ENCODE results near the gene OR2V2.

OR2V2 gene

DNA sequence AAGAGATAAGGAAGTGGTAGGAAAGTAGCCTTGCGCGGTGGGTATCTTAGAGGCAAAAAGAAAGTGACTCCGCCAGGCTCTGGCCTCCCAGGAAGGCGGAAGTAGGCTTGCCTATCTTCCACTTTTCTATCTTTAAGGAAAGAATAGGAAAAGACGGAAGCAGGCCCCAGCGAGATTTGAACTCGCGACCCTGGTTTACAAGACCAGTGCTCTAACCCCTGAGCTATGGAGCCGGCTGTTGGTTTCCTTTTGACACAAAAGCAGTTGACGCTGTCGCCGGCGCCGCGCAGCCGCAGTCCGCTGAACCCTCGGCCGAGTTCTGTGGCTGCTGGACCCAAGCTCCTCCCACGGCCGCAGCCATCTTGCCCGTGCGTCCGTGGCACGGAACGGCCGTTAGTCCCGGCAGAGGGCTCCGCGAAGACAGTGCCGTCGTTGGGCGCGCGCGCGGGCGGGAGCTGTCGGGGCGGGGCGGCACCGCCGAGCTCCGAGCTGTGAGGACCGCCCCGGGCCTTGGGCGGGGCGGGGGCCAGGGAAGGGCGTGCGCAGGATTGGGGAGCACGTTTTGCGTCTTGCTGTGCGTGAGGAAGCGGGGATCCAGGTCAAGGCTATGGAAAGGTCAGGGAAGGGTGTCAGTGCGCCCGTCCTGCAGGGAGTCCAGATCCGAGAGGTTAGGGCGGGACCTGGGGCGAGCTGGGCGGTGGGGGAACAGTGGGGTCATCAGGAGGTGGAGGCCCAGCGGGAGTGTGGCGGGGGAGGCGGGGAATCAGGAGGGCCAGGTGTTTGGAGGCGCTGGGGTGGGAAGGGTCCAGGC is 44.3 kb downstream of the OR2V2 start:
- DNase-seq, result peak; percentile 100

DNA sequence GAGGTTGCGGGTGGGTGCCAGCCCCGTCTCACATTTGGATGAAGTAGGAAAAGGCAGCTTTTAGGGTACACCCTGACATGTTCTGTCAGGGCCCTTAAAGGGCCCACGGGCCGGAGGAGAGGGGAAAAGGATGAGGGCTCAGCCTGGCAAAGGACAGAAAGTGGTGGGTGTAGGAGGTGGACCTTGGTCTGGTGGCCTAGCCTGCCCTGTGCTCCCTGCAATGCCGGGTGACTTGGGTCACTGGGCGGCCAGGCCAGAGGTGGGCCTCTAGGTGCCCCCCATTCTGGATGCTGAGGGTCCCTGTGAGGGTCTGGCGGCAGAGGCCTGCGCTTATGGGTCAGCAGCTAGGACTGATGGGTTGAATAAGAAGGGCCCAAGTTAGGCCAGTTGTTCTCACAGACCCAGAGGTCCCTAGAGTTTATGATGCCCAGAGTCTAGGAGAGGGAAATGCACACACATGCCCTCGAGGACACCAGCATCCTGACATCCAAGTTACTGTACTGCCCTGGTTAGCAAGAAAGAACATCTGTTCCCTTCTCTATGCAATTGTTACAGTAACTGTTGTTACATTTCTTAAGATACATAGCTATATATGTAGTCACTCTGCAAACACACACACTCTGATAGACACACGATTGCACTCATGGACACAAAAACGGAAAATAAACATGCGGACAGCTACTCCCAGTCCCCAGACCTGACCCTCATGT is 45.1 kb downstream of the OR2V2 start:
- no peak for DNase-seq

DNA sequence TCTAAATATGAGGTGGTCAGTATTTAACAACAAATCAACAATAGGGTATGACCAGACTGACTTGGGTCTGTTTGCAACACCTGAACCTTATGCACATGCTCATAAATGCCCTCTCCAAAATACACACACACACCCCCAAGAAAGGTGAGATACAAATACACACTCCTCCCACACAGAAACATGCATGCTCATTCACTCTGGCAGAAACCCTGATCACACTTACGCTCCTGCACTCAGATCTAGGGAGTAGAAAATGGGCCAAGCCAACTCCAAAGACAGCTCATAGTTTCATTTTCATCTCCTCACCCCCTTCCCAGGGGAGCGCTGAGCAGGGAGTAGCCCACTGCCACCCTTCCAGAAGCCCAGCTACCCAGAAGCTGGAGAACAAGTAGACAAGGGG is 46.3 kb downstream of the OR2V2 start:
- no peak for DNase-seq

DNA sequence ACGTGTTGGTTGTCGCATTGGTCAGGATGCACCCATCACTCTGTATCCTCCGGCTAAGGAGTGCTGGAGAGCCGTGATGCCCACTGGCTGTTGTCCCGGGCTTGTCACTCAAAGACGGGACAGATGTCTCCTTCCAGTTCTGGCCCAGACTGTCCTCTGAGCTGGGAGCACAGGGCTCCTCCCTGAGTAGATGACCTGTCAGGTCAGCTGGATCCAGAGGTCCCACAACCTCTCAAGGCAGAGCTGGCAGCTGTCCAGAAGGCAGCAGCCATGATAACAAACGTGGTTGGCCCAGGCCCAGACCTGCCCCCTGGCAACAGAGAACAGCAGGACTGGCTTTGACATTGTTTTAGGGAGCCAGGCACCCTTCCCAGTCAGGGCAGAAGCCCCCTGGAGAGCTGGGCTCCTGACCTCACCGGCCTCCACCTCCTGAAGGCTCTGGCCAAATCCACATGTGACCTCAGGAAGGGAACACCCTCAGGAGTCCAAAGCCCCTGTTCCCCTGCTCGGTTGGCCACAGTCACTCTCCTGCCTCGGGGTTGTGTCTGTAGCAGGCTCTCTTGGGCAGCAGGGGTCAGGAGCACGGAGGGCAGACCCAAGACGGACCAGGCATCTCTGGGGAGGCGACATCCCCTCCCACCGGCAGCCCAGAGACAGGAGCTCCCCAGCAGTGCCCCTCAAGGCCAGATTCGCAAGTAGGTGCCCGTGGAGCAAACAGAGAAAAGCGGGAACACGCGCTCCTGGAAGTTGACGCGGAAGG is 47.3 kb downstream of the OR2V2 start:
- DNase-seq, result no peak

DNA sequence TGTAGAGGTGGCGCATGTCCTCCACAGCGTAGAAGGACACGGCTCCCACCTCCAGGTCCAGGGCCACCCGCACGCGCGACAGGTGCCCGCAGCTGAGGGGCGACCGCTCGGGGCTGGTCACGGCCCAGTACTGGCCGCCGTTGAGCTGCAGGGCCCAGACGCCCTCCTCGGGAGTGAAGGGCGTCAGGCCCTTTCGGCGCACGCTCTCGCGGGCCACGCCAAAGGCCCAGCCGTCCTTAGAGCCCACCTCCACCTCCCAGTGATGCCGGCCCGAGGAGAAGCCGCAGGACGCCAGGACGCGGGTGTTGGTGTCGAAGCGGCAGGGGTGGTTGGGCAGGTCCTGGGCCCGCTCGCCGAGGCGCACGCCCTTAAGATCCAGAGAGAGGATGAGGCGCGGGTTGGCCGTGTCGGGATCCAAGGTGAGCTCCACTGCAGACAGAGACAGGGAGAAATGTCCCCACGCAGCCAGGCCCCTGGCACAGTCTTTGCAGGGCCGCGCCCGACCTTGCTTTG is 47.9 kb downstream of the OR2V2 start:
- no peak for DNase-seq

DNA sequence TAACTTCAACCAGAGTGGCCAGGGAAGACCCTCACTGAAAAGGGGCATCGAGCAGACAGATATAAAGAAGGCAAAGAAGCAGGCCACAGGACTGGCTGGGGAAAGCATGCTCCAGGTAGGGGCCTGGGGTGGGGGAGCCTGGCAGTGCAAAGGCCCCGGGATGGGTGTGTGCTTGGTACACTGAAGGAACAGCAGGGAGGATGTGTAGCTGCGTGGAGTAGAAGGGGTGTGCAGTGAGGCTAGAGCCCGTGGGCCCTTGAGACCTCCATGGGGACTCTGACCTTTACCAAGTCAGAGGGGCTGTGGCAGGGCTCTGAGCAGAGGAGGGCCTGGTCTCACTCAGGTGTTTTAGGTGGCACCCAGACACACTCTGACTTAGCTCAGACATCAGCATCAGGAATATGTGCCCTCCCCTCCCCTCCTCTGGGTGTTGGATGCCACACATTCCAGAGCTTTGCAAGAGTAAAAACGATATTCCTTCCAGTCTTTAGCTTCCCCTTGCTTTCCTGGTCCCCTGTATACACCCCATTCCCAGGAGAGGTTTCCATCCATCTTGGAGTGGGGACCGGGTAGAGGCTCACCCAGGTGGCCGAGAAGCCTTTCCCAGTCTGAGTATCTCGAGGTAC is 50.1 kb downstream of the OR2V2 start:
- no peak for DNase-seq

DNA sequence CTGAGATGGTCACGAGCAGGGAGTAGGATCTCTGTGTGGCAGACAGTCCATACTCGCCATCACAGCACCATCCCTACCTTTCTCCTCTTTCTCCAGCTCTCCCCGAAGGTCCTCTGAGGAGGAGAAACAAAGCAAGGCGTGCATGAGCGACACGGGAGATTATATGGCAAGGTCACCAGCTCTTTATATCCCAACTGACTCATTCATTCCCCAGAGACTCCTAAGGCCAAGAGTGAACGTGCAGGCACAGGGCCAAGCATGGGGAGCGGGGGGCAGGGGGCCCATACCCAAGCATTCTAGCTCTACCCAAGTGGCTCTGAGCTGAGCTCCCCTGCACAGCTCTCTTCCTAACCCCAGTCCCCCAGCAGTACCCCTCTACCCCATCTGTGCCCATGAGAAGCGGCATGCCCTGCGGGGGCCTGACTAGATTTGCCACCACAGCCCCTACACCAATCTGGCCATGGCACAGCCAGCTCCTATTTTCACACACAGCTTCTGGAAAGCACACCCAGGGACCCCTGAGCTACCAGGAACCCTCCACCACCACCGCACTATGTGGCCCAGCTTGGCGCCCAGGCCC is 50.8 kb downstream of the OR2V2 start:
- DNase-seq, result no peak

DNA sequence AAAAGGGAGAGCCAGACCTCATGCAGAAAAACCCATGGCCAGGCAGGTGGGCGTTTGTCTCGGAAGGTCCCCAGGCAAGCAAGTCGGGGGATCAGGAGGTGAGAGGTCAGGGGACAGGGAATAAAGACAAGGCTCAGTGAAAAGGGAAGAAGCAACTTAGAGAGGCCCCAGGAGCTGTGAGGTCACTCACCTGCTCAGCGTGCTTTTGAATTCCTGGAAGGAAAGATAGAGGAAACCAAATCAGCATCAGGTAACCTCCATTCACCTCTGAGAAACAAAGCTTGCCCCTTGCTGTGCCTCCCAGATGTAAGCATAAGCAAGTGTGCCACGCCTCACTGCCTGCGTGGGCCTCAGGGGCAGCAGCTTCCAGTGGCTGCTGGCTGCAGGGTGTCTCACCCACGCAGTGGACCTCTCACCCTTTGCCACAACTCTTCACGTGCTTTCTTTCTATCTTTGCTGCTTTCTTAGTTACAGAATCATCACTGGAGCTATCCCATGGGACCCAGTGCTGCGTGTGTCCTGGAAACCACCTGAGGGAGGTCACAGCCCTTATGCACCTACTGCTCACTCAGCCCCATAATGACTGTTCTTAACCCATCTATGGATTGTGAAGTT is 51.6 kb downstream of the OR2V2 start:
- no peak for DNase-seq

DNA sequence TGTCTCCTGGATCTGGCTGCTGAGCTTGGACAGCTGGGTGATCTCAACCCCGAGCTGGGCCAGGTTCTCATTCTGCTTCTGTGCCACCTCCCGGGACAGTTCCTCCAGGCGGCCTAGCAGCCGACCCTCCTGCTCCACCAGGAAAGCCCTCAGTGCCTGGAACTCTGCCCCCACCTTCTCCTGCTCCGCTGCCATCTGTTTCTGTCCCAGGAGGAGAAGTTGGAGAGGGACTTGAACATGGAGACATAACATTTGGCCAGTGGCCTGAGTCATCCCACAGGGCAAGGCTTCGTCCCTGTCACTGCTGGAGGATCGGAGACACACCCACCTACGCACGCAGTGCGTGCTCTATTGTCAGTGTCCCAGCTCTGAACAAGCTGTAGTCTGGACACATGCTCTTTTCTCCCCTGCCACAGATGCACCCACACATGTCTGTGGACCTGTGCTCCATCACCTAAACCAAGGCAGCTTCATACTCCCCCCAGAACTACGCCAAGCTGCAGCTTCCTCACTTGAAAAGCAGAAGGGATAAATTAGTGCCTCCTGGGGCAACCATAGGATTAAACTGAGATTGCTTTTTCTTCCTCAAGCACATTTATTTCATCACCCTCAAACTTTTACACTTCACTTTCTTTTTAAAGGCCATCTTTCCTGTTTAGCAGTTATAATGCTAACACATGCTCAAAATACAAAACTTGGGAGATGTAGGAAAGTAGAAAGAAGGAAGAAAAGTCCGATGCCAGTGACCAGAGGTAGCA is 52.7 kb downstream of the OR2V2 start:
- no peak for DNase-seq

DNA sequence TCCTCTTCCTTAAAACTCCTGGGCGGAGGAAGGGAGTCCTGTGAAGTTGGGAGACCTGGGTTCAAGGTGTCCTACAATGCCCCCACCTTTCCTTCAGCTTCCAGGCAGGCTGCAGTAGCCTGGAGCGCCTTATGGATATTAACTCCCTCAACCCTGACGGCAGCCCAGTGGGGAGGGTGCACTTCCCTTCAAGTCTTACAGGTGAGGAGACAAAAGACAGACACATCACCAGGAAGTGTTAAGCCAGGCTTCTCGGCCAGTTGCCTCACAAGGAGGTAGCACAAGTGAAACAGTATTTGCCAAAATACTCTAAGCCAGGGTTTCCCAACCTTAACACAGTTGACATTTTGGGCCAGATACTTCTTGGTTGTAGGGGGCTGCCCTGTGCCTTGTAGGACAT is 53.4 kb downstream of the OR2V2 start:
- no peak for DNase-seq

DNA sequence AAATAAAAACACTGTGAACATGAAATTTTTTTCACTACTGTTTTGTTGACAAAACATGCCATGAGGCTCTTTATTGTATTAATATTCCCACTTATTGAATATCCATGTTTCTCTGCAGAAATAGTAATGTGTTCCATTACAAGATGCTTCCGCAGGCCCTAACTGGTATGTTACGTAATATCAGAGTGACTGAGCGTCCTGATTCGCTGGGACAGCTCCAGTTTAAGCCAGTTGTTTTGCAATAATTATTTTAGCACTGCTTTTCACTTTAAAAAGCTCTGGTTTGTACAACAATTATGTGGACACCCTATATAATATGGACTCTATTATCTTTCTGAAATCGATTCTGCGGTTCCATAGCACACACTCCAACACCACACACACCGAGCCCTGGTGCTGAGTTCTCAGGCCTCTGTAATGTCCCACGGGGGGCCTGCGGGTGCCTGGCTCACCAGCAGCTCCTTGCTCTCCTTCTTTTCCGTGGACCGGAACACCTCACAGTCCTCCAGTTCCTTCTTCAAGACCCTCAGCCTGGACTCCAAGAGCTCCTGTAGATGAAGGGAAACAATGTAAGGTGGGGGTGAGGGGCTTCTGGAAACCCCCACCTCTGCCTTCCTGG is 55.8 kb downstream of the OR2V2 start:
- DNase-seq, result no peak

DNA sequence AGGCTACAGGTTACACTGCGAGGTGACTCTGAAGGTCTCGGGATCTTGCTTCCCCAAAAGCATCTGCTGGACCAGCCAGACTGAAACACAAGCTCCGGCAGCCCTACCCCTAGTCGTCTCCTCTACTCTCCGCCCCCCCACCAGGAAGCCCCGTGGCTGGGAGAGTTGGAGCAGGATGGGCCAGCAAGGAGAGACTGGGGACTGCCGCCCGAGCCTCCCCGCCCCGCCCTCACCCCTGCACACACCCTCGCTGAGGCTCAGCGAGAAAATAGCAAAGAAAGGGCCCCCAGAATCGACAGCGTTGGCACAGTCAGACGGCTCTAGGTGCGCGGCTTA is 56.4 kb downstream of the OR2V2 start:
- DNase-seq, result no peak

DNA sequence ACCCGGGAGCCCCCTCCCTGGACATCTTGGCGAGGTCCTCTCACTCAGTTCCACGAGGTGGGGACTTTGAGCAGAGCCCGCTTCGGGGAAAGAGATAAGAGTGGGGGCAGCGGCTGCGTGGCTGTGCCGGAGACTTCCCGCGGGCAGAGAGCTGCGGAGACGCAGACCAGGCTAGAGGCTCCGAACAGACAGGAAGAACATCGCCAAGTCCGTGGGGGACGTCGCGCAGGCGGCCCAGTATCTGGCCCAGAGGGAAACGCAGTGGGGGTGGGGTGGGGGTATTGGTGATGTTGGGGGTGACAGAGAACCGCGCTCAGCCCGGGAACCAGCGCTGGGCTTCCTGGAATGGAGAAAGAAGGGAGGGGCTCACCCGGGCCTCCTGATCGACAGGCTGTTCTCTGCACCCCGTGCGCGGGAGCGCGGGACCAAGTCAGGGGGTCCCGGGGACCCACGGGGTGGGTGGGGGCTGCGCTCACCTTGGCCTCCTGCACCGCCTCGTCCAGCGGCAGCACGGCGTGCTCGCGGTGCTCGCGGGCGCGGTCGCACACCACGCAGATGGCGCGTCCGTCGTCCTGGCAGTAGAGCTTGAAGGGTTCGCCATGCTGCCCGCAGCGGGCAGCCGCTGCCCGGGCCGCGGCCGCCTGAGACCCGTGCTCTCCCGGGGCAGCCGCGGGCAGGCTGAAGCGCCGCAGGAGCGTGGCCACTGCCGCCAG is 56.9 kb downstream of the OR2V2 start:
- peak; percentile 72 for DNase-seq

DNA sequence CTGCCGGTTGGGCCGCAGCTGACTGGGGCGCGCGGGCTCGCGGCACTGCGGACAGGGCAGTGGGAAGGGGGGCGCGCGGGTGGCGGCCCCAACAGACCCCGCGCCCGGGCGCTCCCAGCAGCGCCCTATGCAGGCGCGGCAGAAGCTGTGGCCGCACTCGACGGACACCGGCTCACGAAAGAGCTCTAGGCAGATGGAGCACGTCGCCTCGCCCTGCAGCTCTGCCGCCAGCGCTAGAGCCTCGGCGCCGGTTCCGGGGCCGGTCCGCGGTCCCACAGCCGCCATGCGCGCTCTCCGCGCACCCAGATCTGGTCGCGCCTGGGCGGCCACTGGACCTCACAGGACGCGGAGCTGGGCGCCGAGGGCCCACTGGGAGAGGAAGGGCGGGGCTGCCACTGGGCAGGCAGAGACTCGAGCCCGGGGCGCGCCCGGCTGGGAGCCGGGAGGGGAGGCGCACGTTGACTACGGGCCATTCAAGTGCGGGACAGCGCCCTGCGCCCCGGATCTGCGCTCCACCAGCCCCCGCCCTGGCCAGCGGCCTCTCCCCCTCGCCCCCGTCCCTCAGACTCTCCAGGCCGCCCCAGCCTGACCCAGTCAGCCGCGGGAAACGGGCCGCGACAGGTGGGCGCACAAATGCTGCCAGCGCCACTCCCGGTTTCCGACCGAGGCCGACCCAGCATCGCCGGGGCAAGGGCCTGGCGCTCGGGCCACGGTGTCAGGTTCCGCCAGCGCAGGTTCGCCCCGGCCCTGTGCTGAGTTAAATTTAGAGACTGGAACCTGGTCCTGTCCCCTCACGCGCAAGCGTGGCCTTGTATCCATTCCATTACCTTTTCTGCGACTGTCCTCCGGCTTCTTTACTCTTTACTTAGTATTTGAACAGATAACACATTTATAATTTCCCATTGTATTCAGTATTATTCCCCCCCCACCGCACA is 57.7 kb downstream of the OR2V2 start, which contains the start of gene TRIM7:
Gene TRIM7 (minus strand): TSS at position 371 of the 935 bp plus-strand sequence. CDS start 86 bp downstream, at position 285.
- DNase-seq, result peak; percentile 76

DNA sequence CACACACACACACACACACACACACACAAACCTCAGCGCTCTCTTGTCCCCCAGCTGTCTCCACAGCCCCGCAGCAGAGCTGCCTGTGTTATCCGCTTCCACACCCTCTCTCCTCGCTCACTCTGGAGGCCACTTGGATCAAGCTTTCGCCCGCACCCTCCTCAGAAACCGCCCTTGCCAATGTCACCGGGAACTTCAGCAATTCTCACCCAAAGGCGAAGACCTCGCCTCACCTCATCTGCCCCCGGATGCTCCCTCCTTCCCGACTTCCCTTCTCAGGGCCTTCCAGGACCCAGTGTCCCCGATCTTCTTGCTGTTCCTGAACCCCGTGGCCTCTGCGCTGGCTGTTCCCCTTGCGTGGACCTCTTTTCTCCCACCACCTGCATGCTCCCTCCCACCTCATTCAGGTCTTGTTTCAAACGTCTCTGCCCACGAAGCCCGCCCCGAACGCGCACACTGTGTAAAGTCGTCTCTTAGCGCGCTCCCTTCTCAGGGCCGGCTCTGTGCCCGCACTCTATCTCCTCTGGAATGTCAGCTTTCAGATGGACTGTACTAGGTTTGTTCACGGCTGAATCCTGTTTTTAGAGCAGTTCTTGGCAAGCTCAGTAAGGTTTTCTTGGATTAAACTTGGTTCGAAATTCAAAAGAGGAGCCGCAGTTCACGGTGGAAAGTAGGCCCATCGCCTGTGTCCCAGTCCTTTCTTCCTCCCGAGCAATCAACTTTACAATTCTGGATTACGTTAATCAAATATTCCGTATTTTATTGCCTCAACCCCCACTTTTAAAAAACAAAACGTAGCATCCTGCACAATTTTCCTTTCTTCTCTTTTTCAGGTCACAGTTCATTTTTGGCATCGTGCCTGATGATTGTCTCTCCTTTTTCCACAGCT is 58.6 kb downstream of the OR2V2 start:
- DNase-seq, result peak; percentile 71

DNA sequence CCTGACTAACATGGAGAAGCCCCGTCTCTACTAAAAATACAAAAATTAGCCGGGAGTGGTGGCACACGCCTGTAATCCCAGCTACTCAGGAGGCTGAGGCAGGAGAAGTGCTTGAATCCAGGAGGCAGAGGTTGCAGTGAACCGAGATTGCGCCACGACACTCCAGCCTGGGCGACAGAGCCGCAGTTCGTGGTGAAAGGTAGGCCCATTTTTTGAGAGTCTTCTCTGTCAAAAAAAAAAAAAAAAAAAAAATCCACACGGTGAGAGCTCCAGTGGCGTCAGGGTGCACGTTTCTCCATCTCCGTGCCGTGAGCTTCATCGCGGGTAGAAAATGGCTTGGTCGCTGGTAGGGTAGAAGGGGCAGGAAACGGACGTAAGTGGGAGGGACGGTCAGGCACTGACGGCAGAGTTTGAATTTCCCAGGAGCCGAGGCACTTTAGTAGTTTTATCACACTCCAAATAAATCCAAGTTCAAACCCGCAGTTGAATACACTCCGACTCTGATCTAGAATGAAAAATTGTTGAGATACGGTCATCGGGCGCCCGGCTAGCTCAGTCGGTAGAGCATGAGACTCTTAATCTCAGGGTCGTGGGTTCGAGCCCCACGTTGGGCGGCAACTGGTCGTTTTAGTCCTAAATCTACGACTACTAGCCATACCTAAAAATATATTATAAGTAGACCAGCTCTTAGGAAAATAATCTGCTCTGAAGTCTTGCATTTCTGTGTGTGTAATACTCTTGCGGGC is 60.0 kb downstream of the OR2V2 start:
- DNase-seq, result peak; percentile 98

DNA sequence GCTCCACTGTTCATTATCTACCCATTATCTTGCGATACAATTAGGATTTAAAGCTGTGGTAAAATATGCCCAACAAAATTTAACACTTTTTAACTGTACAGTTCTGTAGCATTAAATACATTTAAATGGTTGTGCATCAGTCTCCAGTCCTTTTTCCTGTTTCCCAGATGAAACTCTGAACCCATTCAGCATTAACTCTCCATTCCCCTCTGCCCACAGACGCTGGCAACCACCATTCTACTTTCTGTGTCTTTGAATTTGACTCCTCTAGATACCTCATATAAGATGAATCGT is 60.5 kb downstream of the OR2V2 start:
- no peak for DNase-seq

All from activated CD8-positive, alpha-beta memory T cell treated with anti-CD3 and anti-CD28 coated beads for 24 hours (primary cell).